ENCODE measurements around the gene PACSIN3.

Gene PACSIN3

DNA sequence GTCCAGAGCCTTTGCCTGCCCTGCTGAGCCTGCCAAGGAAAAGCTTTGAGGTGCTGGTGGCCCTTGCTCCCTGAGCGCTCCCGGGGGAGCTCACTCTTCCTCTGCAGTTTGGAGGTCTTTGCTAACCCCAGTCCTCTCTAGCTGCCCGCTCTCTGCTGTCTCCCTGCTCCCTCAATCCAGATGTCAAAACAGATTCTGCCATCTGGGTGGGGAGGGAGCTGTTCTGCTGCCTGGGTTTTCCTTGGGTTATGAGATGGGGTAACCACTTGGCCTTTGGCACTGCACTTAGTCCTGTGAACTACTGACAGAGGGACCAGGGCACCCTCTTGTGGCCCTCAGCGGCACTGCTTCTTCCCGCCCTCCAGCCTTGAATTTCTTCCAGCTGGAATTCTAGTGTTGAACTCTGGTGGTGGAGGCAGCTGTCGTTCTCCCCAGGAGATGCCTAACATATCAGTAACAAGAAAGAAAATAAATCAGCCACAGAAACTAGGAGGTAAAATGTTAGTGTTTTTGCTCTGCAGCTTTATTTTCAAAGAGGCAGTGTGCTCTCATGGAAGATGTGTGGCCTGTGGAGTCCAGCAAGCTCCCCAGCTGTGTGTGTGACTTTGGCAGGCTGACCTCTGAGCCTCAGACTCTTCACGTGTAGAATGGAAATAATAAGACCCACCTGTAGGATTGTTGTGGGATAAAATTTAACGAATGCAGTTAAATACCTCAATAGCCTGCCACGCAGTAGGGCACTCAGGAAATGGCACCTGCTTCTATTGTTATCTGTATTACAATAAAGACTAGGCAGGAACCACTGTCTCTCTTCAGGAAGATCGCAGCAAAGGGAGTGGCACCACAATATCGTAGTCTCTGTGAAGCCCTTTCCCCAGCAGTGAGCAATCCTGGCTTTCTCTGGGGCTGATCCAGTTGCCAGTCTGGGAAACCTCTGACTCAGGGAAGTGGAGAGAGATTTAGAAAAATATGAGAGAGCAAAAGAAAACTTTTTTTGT is 33.0 kb downstream of the PACSIN3 start:
- peak in 1 of 2 donors; percentile 37 for DNase-seq (ENCODE audit: low read depth in 2 of 2)

DNA sequence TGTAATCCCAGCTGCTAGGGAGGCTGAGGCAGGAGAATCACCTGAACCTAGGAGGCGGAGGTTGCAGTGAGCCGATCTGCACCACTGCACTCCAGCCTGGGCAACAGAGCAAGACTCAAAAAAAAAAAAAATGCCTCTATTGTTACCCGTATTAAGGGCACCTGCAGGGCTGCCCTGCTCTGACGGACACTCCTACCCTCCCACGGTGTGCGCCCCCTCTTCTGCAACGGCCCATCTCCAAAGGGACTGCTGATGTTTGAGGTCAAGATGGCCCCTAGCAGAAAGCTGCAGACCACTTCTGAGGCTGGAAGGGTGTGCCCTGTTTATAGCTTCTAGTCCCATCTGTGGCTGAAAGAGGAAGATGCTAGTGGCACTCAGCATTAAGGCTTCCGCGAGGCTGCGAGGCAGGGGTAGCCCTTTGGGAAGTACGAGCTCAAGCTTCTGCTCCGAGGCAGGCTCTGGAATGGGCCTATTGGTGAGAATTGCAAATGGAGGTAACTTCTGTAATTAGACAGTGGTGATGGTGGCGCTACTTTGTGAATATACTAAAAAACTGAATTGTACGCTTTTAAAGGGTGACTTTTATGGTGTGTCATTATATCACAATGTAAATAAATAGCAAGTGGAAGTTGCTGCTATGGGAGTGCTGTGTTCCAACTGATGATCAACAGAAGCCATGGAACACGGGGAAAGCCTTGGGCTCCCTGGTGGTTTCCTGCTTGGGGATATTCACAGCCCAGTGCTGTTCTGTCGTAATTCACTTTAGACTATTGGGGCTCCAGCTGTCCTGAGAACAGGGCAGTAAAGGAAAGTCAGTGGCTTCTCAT is 33.9 kb downstream of the PACSIN3 start:
- no peak for DNase-seq (ENCODE audit: low read depth in 2 of 2)

DNA sequence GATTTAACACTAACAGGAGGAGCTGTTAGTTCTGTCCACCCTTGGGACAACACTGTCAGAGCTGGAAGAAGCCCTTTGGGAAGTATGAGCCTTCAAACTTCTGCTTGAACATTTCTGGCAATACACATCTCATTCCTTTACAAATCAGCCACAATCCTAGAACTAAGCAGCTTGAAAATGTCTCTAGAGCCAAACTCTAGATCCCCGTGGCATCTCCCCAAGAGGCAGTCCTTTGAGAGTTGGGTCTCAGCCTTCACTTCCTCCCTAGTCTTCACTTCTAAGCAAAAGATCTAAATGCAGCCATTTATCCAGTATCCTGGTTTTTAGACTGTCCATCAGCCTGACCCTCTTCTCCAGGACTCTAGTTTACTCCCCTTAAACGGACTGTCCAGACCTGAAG is 36.5 kb downstream of the PACSIN3 start:
- no peak for DNase-seq (ENCODE audit: low read depth in 2 of 2)

DNA sequence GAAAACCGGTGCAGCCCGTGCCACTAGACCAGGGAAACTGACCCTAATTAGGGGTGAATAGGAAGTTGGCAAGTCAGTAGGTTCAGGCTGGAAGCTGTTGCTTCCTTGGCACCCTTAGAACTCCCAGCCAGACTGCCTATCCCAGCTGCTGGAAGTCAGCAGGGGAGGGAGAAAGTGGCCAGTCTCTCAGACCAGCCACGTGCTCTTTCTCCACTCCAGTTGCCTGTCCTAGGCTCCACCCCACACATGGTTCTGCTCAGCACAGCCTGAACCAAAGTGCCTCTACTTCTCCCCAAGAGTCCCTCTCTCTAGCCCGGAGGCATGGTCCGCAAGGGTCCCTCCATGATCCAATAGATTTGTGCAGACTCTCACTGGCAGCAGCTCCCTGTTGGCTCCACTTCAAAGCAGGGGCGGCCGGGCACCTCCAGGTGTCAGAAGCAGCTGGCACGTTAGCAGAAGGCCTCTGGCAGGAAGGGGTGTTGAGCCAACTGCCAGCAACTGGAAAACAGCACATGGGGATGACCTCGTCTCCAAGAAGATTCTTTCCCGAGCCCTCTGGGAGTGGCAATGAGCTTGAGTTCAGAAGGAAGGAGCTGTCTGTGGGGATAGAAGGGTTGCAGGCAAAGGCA is 37.2 kb downstream of the PACSIN3 start:
- DNase-seq (ENCODE audit: low read depth in 2 of 2): no peak

DNA sequence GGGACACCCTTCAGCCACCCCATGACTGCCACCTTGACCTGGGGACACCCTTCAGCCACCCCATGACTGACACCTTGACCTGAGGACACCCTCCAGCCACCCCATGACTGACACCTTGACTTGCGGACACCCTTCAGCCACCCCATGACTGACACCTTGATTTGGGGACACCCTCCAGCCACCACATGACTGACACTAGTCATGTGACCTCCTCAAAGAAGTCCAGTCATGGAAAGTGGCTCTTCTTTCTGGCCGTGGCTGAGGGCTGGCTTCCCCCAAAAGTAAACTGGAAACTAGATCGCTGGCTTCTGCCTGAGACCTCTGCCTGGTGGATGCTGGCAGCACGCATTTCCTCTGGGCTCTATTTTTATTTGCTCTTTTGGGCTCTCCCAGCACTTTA is 38.0 kb downstream of the PACSIN3 start:
- no peak for DNase-seq (ENCODE audit: low read depth in 2 of 2)

DNA sequence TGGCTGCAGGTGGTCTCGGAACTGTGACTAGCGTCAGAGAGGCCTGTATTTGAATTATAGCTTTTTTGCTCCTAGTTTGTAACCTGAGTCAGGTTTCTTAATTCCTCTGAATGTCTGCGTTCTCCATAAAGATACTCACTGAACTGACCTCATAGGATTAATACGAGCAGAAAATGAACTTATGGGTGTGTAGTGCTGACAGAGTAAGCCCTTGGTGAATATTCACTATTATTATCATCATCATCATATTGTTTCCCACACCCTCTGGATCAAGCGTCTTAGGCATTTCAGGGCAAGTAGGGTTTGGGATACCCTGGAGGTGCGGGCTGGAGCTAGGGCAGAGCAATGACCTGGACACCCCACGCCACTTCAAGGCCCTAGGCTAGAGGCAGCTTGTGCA is 38.6 kb downstream of the PACSIN3 start:
- DNase-seq (ENCODE audit: low read depth in 2 of 2): no peak

DNA sequence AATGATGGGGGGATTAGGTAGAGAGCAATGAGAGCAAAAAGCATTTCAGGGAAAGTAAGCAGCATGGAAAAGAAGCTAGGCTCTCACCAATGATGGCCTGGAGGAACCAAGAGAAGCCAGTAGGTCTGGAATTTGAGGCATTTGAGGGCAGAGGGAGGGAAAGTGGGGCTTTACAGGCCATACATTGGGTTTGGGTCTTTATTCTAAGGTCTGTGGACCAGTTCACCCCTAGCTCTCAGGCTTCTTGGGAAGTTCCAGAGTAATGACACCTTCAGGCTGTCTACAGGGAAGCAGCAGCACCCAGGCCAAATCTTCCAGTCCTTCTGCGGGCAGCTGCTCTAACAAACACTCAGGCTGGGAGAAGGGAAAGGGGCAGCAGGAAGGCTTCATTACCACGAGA is 39.0 kb downstream of the PACSIN3 start:
- no peak for DNase-seq (ENCODE audit: low read depth in 2 of 2)

DNA sequence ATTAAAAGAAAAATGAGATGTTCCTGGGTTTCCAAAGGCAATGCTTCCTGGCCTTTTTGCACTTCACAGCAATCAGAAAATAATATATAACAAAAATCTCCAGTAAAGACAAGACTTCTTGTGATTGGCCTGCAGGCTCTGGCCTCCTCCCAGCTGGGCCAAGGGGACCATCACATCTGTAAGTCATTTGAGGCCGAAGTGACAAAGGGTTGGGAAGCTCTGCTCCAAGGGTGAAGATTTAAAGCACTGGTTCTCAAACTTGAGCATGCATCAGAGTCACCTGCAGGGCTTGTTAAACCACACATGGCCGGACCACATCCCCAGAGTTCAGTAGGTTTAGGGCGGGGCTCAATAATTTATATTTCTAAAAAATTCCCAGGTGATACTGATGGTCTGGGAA is 41.7 kb downstream of the PACSIN3 start:
- no peak for DNase-seq (ENCODE audit: low read depth in 2 of 2)

DNA sequence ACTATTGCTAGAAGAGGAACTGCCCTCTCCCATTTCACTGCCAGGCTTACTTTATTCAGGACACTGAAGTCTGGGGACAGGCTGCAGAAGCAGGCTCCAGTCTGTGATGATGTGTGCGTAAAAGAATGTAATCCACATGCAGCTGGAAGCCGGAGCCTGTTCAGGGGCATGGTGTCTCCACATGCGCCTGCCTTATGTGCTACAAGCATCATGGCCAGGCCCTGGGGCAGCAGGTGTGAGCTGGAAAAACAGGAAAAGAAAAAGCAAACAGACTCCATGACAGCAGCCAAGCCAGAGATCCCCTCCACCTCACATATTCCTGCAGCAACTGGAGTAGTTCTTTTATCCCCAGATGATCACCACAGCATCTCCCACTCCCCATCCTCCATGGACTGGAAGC is 42.9 kb downstream of the PACSIN3 start:
- DNase-seq (ENCODE audit: low read depth in 2 of 2): no peak

DNA sequence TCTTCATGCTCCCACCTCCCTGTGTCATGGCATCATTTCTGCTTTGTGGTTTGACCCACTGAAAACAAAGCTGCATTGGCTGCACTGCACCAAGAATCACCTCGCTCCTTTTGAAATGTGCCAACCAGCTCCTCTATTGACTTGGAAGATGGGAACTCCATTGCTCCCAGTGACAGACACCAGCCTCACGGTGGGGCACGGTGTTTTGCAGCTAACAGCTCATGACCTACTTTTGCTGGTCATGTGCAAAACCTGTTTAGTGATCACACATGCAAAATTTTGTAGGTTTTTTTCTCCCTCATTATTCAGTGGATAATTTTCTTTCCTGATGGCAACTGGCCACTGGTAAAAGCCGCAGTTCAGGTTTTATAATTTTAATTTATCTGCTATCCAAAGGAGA is 46.4 kb downstream of the PACSIN3 start:
- DNase-seq (ENCODE audit: low read depth in 2 of 2): no peak

DNA sequence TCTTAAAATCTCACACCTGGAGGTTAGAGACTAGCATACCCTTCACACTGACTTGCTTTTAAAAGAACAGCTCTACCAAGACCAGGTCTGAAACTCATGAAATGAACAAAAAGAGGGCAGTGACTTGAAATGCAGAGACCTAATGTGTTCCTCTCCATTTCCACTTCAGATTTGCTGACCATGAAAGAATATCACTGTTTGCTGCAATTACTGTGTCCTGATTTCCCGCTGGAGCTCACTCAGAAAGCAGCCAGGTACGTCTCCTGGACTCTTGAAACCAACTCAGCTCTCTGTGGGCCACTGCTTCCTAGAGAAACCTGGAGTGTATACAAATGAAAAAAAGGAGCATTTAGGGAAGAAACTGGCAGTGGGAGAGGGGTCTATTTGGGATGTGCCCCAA is 48.8 kb downstream of the PACSIN3 start:
- no peak for DNase-seq (ENCODE audit: low read depth in 2 of 2)

DNA sequence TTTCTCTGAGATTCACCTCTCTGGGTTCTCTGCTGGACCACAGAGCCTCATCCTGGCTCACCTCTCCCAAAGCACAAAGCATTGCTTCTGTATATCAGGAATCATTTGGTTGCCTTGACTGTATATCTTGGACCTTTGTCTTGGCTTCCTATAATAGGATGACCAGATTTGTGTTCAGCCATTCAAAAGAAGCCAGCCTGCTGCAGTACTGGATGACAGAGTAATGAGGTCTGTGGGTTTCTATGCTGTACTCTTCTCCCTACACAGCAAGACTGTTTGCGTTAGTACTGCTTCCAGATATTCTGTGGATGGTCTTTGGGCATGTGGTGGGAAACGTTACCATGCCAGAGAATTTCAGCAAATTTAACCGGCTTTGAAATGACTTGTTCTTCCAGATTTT is 49.3 kb downstream of the PACSIN3 start:
- DNase-seq (ENCODE audit: low read depth in 2 of 2): no peak

DNA sequence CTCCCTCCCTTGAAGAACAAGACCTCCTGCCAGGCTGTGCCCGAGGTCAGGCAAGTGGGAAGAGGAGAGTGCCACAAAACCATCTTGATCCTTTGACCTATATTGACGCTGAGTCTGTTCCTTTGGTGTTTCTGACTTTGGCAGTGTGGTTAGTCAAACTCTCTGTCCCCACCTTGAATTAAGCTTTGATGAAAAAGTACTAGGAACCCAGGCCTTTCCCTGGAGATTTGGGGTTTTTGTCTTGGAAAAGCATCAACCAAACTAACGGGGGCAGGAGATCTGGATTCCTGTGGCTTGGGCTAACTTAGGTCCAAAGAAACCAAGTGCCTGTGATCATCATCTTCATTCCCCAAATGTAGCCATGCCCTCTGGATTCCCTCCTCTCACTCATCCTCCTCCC is 49.9 kb downstream of the PACSIN3 start:
- no peak for DNase-seq (ENCODE audit: low read depth in 2 of 2)

DNA sequence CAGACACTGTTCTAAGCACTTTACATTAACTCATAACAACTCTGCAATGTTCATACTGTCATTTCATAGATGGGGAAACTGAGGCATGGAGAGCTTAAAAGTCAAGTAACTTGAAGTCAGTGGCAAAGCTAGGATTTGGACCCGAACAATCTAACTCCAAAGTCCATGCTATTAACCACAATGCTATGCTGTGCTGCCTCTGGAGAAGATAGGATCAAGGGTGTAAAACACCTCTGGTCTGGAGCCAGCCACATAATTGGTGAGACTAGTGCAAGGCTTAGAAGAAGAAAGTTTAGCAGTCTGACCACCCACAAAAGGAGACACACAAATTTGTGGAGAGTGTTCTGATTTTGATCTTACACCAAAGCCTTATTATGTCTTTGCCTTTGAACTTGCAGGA is 53.3 kb downstream of the PACSIN3 start:
- DNase-seq (ENCODE audit: low read depth in 2 of 2): no peak

DNA sequence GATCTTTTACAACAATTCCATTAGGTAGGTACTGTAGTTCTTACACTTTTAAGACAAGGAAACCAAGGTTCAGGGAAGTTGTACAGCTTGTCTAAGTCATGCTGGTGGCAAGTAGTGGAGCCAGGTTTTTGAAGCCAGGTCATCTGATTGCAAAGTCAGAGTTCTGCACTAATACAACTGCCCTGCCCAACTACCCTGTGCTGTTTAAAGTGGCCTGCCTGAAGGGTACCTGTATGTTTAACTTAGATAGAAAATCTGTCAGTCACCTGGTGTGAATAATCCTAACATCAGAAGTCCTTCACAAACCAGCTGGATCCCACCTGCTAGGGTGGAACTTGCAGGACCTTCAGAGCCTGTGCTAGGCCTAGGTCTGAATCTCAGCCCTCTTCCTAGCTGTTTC is 53.7 kb downstream of the PACSIN3 start:
- no peak for DNase-seq (ENCODE audit: low read depth in 2 of 2)

DNA sequence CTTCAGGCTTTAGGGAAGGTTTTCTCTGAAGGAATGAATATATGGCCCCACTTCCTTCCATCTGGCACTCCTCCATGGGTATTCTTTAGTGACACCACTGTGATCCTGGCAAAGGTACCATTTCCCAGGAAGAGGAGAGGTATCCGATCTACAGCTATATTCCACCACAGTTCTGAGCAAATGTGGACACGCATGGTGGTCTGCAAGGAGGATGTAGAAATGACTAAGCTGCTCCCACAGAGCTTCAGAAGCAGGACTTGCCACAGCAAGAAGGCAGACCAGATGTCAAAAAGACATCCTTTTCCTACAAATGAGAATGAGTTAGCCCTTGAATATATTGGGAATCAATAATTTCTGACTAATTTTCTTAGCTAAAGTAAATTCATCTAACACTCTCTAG is 55.1 kb downstream of the PACSIN3 start:
- DNase-seq (ENCODE audit: low read depth in 2 of 2): no peak

DNA sequence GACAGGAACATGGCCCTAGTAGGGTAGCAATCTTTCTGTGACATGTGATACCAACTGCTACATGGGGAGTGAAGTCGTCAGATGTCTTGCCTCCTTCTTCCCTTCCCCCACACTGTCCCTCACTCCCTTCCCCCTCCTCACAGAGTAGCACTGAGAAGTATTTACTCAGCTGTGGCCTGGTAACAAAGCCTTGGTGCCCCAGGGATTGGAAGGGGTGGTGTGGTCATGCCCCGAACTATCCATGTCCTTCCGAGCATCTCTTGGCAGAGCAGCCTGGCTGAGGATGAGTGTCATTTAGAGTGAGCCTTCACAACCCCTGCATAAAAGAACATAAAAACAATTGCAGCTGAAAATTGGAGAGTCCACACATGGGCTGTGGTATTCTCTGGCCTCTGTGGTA is 55.7 kb downstream of the PACSIN3 start:
- no peak for DNase-seq (ENCODE audit: low read depth in 2 of 2)
